ENCODE measurements around the gene MORN4. TPM values are rescaled to one million over a fixed set of nuclear protein-coding genes. Genes with fewer than 3 reads are reported as not detected.

MORN4 gene
- total and polyA plus RNA-seq, 9 of the 15 experiments (the other 6 are each of a cell fraction or from before 2014, with no cell fraction given): 8.3 to 23.9 (median 11.7) TPM

DNA sequence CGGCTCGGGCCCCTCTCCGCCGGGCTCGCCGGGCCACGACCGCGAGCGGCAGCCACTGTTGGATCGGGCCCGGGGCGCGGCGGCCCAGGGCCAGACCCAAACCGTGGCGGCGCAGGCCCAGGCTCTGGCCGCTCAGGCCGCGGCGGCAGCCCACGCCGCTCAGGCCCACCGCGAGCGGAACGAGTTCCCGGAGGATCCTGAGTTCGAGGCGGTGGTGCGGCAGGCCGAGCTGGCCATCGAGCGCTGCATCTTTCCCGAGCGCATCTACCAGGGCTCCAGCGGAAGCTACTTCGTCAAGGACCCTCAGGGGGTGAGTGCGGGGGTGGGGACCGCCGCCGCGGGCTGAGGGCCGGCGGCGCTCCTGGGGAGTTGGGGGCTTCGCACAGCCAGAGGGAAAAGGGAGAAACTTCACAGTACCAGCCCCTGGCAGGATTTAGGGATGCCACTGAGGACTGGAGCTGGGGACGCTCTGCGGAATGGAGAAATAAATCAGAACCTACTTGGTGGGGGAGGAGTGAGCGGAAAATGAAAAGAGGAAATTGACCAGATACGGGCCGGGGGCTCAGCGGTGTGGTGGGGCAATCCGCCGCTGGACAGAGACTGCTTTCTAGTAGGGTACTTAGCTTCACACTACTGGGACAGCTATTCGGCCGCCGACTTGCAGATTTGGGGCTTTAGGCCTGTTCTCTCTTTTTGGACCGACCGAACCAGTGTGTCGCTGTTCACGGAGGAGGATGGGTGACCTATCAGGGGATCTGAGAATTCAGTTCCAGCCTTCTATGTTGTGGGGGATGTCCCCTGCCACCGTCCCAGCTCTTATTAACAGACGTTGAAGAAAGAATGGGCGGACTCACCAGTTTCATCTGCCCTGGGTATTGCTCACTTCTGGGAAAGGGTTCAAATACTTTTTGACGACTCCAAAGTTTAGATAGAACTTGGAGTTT is 7.8 kb upstream of the MORN4 start:
- CTCF ChIA-PET (ENCODE audit: low intra/inter-chr PET ratio): no interaction called here
- BruUV-seq (replicated peaks): TSS peak; percentile 74
- FAIRE-seq: peak; percentile 52
- no peak for TF ChIP-seq CGGBP1 (CRISPR knock-in tag; IDR thresholded peaks at IDR 0.05)
- peak; percentile 49; the same call in 1 of the 2 replicates for TF ChIP-seq ZFX (CRISPR knock-in tag; IDR thresholded peaks at IDR 0.05)
- TF ChIP-seq GATAD2A (IDR thresholded peaks at IDR 0.05): no peak
- 0 out of 2 replicates have a peak, but pooled peaks have one; percentile 41 for TF ChIP-seq ZNF282 (CRISPR knock-in tag; IDR thresholded peaks at IDR 0.05)
- no peak for TF ChIP-seq PTTG1 (tag; IDR thresholded peaks at IDR 0.05; ENCODE audit: low read depth)
- no peak for TF ChIP-seq HNRNPH1 (optimal IDR thresholded peaks at IDR 0.05; ENCODE audit: low read depth, low read length)
- no peak for TF ChIP-seq JUND (IDR thresholded peaks at IDR 0.05; ENCODE audit: borderline replicate concordance, low read depth, low read length)
- no peak for TF ChIP-seq JUND (tag; IDR thresholded peaks at IDR 0.05; ENCODE audit: borderline replicate concordance, low read depth, low read length)
- peak; percentile 47 for TF ChIP-seq CCNT2 (IDR thresholded peaks at IDR 0.05; ENCODE audit: borderline replicate concordance, extremely low read depth, insufficient read length, low read depth, low read length)
- no peak for TF ChIP-seq ELF1 (tag; IDR thresholded peaks at IDR 0.05)
- TF ChIP-seq KDM1A (IDR thresholded peaks at IDR 0.05): peak; percentile 40 to 55; a peak in 3 of 4 replicates
- TF ChIP-seq ZBTB7A (IDR thresholded peaks at IDR 0.05; ENCODE audit: borderline replicate concordance, control insufficient read depth, low read depth, low read length): peak; percentile 24; the same call in 1 of the 2 replicates
- TF ChIP-seq HDAC2 (IDR thresholded peaks at IDR 0.05): 0 out of 2 replicates have a peak, but pooled peaks have one; percentile 32

More for the DNA sequence above, 7.8 kb upstream of the MORN4 start:
- intact Hi-C loops (cut with micrococcal nuclease) (no loop called here), in situ Hi-C loops (cut with MboI) (no loop called here)
- H3K36me3 ChIP-seq (ENCODE audit: control insufficient read depth, insufficient read depth, low read length): peaks cover 21% of the 10 kb centered on the region
- POLR2A ChIA-PET: interaction anchor here (0.7 to 1.5 kb wide), 6 partner anchors 7 to 158 kb away, joined by 3 to 6 read pairs (median 3); no protein-coding TSS in a partner anchor
- H3K79me2 ChIP-seq (ENCODE audit: control insufficient read depth, insufficient read depth, low read length): peaks cover 39% of the 10 kb centered on the region
- peak overlapping the region; percentile 50 for H2AFZ ChIP-seq (ENCODE audit: low read depth, low read length)
- H3K4me2 ChIP-seq (ENCODE audit: insufficient read depth, low read length): peak overlapping the region; percentile 86
- H3K4me3 ChIP-seq: peak overlapping the region; percentile 81
- no peaks in the 10 kb centered on the region for H4K20me1 ChIP-seq (replicated peaks; ENCODE audit: control insufficient read depth, insufficient read depth, low read length)
- no peaks in the 10 kb centered on the region for H3K9me1 ChIP-seq (ENCODE audit: control insufficient read depth, insufficient read depth, low read length)
- no peaks in the 10 kb centered on the region for H3K27me3 ChIP-seq (ENCODE audit: control insufficient read depth in 2 of 2, insufficient read depth in 2 of 2, low read length in 2 of 2)
- DNase-seq (ENCODE audit: extremely low read depth in 1 of 4, low spot score in 3 of 4) (peak; percentile 20 to 39 (median 28)), ATAC-seq (peak; percentile 45)
- under 1% methylated on average over 27 of the region's 67 CpGs for WGBS (ENCODE audit: insufficient coverage, low coverage, missing lambda C conversion rate)
- no peaks in the 10 kb centered on the region for H3K9me3 ChIP-seq (replicated peaks; ENCODE audit: control insufficient read depth, insufficient read depth, low read depth, low read length)
- H3K9ac ChIP-seq (ENCODE audit: insufficient read depth in 1 of 2, low read depth in 2 of 2, low read length in 2 of 2): peak overlapping the region; percentile 67 to 95
- H3K27ac ChIP-seq (ENCODE audit: extremely low read depth, low read depth, low read length): peak overlapping the region; percentile 76
- H3K4me1 ChIP-seq (replicated peaks in 1 of 2; ENCODE audit: control insufficient read depth in 2 of 2, insufficient read depth in 2 of 2, low read length in 2 of 2): peaks cover 7% of the 10 kb centered on the region in 2 experiments; a peak in 4 of 5 replicates
